Activated naive CD8-positive, alpha-beta T cell treated with anti-CD3 and anti-CD28 coated beads, Interleukin-2, amount 50 U/mL, for 16 hours (primary cell): ENCODE data around the gene LSM2.
"Not testable (repeated sequence)": the region's sequence is repeated elsewhere in the genome, so short reads cannot be mapped to it uniquely, and the experiment has no call there.

ENCODE experiments used
- DNase-seq: peaks from one replicate; pipeline ENCODE4 v3.0.0-alpha.2; 2020; ENCODE audit warnings: low read depth, low spot score

LSM2 gene

GRCh38 chr6:31797588-31797987 is 9.2 kb downstream of the LSM2 start:
- no peak for DNase-seq

- DNase-seq, result no peak
These were observed 9.8 kb downstream of the LSM2 start for GRCh38 chr6:31796993-31797385.

- peak; percentile 52 for DNase-seq
These were observed 11.0 kb downstream of the LSM2 start, which contains the start of gene VARS1 for GRCh38 chr6:31795616-31796298. VARS1 (minus strand) TSS chr6:31795752; CDS start chr6:31795217, 535 bp downstream.

DNA sequence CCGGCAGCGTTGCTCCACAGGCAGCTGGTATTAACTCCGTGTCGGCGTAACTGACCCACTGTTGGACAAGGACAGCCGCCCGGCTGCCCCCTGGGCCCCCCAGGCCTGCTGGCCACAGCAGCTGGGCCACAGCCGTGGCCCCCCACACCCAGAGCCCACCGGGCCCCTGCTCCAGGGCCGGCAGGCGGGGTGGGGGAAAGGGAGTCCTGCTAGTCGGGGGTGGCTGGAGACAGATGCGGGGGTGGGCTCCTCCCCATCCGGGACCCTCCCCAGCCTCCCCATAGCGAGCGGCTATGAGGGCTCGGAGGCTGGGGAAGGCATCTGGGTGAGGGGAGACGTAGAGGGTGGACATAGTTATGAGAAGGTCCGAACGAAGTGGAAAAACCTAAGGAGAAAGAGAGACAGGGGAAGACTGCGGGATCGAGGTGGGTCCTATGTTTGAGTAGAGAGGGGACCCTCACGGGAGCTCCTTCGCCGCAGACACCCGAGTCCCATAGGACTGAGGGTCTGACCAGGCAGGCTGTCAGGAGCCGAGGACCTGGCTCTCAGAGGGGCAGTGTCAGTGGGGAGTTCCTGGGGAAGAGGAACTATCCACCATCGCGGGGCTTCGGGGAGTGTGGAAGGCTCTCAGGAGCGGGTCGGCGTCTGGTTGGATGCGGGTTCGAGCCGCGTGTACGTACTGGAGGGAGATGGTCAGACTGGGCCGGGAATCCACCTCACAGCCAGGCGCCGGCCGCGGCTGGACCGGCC is 11.7 kb downstream of the LSM2 start:
- no peak for DNase-seq

DNA sequence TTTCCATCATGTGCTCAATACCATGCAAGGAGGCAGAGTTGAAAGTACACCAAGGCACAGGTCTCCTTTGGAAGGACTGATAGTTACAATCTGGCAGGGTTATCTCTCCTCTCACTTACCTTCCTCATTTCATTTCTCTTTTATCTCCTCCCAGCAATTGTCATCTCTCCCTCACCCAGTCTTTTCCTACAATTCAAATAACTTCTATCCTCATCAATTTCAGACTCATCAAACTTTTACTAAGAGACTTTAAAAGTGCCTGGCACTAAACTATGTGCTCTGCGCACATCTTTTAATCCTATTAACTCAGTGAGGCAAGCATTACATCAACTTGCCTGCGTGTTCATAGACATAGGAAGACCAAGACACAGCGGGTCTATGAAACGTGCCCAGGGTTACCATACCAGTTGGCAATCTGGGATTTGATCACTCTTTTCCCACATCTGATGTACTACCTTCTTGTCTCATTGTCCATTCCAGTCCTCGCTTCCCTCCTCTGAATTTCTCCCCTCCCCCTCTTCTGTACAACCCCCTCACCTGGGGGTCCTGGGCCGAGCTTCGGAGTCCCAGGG is 12.4 kb downstream of the LSM2 start:
- no peak for DNase-seq

- DNase-seq, result not testable (repeated sequence)
These were observed 12.9 kb downstream of the LSM2 start for GRCh38 chr6:31793927-31794245.

- no peak for DNase-seq
These were observed 14.0 kb downstream of the LSM2 start for GRCh38 chr6:31792761-31793171.

GRCh38 chr6:31792090-31792374 is 14.7 kb downstream of the LSM2 start:
- no peak for DNase-seq

- no peak for DNase-seq
These were observed 15.3 kb downstream of the LSM2 start for GRCh38 chr6:31791324-31792089.

GRCh38 chr6:31785475-31785874 is 21.3 kb downstream of the LSM2 start:
- DNase-seq, result no peak

DNA sequence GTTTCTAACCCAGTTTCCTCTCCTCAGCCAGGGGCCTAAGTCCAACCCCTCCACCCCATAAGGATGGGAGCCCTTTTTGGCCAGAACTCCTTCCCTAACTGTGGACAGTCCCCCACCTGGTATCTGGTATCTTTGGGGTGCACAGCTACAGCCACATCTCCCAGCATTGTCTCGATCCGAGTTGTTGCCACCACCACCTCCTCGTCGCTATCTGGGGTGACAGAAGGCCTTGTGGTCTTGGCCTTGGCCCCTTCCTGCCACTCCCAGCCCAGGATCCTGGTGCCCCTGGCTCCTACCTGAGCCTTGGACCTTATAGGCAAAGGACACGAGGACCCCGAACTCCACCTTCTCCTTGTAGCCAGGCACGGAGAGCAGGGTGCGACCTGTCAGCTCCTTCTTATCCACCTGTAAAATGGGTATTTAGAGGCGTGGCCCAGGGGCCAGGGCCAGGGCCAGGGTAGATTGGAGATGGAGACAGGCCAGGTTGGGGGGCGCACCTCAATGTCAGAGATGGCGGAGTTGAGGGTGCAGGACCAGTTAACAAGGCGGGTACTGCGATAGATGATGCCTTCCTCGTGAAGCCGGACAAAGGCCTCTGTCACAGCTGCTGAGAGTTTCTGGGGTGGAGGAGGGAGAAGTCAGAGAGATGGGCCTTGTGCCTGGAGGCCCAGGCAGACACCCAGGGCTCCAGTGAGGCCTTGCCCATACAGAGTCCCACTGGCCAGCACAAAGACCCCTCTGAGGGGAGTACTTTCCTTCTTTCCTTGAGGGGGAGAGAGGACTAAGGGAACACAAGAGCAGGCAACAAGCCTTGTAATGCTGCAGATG is 22.5 kb downstream of the LSM2 start:
- no peak for DNase-seq

GRCh38 chr6:31782126-31782855 is 24.5 kb downstream of the LSM2 start:
- no peak for DNase-seq

DNA sequence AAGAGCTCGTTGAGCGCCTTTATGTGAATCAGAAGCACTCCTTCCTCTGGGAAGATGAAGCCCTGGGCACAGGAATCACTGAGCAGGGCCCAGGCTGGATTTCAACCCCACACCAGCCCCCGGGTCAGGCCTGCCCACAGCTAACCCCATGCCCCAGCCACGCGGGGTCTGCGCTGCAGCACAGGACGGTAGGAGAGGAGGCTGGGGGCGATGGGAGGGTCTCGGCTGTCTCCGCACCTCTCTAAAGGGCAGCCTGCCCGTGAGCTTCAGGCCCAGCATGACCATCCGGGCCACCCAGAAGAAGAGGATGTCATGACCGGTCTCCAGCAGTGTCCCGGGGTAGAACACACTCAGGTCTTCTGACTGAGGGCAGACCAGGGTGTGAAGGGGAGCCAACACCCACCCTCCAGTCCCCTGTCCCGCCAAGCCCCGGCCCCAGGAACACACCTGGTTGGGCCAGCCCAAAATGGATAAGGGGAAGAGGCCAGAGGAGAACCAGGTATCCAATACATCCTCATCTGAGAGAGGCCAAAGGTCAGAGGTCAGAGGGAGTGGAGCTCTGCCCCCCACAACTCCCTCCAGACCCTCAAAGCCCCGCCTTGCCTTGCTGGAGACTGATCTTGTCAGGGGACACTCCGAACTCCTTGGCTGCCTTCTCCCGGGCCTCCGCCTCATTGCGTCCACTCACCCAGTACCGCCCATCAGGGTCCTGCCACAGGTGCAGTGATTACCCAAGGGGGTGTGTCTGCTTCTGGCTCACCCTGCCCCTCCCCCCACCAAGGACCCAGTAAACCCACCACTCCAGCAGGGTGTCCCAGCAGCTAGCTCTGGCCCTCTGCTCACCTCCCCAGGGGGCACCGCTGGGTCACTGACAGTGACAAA is 25.3 kb downstream of the LSM2 start:
- no peak for DNase-seq

- DNase-seq, result no peak
These were observed 26.1 kb downstream of the LSM2 start for GRCh38 chr6:31780507-31781243.

DNA sequence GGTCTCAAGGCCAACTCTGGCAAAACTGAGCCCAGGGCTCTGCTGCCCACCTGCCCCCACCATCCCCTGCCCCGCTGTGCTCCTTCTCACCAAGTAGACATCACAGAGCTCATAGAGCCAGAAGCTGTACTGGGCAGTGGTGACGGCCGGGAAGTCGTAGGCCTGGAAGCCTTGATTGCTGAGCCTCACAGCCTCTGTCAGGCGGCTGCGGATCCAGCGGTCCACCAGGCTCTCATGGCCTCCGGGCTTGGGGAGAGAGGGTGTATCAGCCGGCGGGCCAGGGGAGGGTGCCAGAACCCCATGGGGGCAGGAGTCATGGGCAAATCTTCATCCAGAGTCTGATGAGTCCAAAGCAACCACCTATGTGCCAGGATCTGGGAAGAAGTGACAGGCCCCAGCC is 26.9 kb downstream of the LSM2 start:
- DNase-seq, result no peak

DNA sequence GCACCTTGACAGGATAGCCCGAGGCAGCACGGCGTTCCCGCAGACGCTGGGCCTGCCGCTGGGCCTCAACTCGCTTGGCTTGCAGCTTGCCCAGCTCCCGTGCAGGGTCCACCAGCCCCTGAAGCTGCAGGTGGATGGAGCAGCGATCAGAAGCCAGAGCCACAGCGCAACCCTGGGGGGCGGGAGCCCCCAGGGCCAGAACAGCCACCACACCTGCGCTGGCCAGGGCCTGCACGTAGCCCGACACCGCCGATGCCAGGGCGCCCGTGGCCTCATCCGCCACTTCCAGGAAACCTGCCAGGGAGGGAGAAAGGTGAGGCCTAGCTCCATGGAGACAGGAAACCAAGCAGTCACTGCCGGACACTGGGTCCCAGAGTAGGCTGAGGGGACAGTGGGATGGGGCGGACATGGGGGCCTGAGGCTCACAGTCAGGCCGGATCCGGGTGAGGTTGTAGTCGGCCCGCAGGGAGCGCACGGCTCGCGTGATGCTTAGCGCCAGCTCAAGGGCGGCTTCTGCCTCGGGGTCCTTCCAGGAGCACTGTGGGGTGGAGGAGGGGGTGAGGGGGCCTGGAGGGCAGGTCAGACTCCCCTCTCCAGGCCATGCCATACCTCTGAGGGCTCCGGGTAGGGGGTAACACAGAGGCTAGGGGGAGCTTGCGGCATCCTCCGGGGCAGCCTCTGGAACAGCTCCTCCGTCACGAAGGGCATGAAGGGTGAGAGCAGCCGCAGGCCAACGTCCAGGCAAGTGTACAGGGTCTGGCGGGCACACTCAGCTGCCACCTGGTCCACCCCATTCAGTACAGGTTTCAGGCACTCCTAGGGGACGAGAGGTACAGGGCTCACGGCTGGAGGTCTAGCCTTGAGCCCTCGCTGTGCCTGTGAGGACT is 27.5 kb downstream of the LSM2 start:
- DNase-seq, result no peak

GRCh38 chr6:31778193-31778592 is 28.6 kb downstream of the LSM2 start:
- DNase-seq, result no peak

DNA sequence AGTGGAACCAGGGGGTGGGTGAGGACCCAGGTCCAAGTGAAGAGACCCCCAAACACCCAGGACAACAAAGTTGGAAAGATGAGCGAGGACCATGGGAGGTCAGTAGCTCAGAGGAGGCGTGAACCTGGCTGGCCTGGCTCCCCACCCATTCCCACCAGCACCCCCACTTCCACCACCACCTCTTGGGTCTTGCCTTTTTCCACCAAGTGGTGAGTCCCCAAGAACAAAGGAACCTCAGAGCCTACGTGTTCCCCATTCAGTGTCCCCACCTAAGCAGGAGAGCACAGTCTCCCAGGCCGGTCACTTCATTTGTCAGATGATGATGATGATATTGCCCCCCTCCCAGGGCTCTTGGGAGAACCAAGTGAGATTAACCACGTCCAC is 29.1 kb downstream of the LSM2 start:
- no peak for DNase-seq
